Measurements from ENCODE around the gene GSTA4.

DNA sequence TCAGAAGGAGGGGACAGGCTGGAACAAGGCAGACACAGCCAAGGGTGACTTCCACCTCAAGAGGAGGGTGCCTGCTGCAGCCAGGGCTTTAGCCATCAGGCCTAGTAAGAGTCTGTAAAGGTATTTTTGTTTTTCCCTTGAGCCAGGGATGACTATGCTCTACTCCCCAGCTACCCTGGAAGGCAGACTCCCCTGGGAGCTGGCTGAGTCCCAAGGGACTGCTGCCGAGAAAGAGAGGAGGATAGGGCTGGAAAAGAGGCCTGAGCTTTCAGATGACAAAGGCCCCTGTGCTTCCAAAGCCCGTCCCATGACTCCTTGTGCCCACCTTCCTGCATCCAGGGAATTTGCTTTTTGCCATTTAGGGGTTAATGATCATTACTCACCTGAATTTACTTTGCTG, 14.0 kb upstream of the GSTA4 start:
- TF ChIP-seq EZH2 (IDR thresholded peaks at IDR 0.05) (no peak), POLR2AphosphoS5 (IDR thresholded peaks at IDR 0.05; ENCODE audit: borderline replicate concordance, low read depth, low read length) (no peak)
